T-helper 2 cell treated with Interferon-gamma antibody and Interleukin-4, amounts not matched to agents 100 ng/mL and 5 ng/mL, for 36 hours (primary cell): ENCODE data around the gene KRT222. TPM values are rescaled to one million over a fixed set of nuclear protein-coding genes. Genes with fewer than 3 reads are reported as not detected.

Source experiments
- intact Hi-C: fragments of 100-400 bp; cut with micrococcal nuclease; formaldehyde crosslinking; loops from one replicate; pipeline ENCODE4 v1.15.1; 2023
- total RNA-seq: library from RNA; stranded (reverse); gene quantifications from 2 replicates; pipeline ENCODE4 v1.2.3, GENCODE V29; 2022

KRT222 gene
- total RNA-seq, 1 donor from 2014 or later = not detected

DNA sequence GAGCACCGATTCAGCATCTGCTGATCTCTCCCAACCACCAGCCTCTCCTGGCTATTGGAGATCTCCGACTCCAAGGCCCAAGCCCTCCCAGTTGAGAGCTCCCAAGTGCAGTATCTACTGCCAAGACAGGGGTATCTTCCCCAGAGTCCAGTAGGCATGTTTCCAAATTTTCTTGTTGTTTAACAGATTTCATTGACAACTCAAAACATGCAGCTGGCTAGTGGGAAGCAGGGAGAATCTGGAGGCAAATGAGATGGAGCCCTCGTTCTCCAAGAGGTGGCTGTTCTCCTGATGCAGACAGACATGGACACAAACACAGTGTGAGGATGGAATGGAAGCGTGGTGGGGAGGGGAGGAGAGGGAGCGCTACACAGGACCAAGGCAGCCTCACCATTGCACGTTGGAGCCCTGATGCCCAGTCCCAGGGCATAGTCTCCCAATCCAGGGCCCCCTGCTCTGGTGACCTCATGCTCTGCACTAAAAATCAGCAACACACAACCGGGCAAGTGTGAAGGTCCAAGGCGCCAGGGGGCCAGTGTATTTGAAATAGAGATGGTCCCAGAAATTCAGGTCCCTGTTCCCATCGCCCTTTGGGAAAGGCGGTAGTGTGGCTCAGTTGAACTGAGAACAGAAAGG, 49.0 kb downstream of the KRT222 start:
- intact Hi-C loops = loop anchor here (2.0 kb wide), 1 partner anchor 53 kb away; no protein-coding TSS in a partner anchor

DNA sequence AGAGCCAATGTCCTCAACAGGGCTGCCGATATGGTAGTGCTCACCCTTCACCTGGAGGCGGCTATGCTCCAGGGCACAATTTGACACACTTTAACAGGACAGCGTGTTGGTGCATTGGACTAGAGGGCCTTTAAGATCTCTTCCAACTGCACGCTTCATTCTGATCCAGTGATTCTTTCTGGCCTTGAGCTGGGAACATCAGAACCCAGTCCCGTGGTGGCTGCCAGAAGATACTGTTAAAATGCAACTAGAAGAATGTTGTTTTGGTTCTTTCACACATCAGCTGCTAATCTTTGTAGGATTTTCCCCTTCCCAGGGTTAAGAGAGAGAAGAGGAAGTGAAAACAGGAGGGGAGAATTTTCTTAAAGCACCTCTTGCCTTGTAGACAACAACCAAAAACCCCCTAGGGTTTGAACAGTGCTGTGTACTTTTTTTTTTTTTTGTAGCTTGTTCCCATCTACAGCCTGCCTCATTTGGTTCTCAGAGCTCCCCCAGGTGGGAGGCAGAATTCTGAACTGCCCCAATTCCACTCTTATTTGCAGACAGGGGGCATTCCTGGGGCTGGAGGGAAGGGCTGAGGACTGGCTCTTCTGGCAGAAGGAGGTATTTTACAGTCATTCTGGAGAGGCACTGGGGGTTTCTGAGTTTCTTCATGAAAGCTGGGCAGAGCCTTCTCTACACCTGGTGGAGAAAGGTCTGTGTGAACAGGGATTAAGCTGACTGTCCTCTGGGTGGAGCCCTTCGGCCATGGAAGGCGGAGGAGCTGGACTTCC, 49.7 kb downstream of the KRT222 start:
- intact Hi-C loops = loop anchor here (2.0 kb wide), 1 partner anchor 52 kb away; no protein-coding TSS in a partner anchor

DNA sequence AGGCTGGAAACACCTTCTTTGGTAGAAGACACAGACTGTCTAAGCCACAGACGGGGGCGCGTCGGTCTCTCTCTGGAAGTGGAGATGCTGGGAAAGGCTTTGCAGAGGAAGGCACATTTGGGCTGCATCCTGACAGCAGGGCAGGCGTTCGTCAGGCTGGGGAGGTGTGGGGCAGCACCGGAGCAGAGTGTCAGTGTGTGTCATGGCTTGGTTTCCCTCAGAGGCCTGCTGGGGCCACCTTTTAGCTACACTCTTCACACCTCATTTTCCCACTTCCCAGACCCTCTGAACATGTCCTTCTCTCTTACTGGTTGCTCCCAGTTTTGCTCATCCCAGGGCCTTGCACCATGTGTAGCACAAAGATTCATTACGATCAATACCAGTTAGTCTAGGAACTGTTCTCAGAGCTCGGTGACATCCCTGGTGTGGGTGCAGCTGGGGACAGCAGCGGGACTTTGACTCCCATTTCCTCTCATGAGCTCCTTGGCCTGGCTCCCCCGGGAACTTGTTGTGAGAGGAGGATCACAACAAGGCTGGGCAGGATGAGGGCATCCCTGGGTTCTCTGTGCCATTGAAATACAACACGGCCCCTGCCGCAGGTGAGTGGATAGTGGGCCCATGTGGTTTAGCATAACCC, 50.4 kb downstream of the KRT222 start:
- intact Hi-C loops = loop anchor here (2.0 kb wide), 1 partner anchor 52 kb away; no protein-coding TSS in a partner anchor

DNA sequence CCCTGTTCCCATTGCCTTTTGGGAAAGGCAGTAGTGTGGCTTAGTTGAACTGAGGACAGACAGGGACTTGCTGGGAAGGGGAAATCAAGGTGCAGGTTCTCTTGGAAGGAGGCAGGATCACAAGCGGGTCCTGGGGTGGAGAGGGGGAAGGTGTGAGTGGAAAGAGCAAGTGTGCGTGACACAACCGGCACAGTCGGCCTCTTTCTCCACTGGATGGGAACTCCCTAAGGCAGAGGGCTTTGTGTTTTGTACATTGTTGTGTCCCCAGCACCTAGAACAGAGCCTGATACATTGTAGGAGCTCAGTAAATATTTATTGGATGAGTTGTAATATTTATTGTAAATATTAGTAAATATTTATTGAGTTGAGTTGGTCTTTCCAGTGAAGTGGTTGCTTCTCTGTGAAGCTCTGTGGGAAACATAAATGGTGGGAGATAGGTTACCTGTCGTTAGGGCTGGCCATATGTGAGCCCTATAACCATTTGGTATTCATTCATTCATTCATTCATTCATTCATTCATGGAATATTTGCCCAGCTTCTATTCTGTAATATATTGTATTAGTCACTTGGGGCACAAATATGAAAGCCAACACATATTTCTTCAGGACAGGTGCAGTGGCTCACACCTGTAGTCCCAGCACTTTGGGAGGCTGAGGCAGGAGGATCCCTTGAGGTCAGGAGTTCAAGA, 51.4 kb downstream of the KRT222 start:
- intact Hi-C loops = loop anchor here (2.0 kb wide), 1 partner anchor 51 kb away; no protein-coding TSS in a partner anchor

DNA sequence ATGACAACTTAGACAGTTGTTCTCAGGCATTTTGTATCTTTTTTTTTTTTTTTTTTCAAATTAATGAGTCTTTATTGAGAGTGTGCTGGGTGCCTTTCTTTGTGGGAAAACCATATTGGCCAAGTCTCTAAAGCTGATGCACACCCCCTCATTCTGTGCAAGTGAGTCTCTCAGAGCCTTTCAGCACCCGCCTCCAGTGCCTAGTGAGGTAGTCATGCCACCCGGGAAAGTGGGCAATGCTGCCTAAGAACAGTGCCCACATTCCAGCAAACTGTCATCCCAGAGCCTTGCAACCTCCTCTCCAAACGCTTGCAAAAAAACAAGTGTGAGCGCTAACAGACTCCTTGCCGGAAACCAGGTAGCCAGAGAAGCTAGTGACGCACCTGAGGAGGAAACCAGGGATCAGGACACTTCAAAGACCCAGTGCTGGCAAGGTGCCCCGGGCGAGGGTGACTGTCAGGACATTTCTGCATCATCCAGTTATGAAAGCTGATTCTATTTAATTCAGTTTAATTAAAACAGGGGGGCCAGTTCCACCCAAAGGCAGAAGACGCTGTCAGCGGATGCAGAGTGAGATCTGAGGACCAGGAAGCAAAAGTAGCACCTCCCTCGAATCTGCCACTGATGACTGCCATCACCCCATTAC, 52.3 kb downstream of the KRT222 start:
- intact Hi-C loops = no loop called here

DNA sequence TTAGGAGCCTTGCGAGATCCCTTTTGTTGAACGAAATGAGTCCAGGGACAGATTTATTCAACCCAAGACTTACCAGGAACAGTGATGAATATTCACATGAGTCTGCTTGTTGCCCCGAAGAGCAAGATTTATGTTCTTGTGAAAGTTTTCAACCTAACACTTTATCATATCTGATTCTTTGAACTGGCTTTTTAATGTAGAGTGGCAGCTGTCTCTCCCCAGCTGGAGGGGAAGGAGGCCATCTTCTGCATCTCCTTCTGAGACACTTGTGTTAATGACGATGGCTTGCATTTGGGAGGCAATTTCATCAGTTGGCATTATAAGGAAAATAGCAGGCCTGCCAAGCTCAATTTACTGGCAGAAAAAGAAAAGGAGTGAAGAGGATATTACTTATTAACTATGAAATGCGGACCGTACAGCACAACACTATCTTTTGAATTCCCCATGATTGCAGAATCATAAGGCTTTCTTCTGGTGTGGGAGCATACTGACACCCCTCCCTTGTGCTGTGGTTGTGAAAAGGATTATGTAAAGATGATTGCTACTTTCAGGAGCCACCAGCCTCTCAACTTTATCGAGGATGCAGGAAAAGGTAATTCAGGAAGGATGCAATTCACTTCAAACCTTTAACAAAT, 53.0 kb downstream of the KRT222 start:
- intact Hi-C loops = no loop called here

DNA sequence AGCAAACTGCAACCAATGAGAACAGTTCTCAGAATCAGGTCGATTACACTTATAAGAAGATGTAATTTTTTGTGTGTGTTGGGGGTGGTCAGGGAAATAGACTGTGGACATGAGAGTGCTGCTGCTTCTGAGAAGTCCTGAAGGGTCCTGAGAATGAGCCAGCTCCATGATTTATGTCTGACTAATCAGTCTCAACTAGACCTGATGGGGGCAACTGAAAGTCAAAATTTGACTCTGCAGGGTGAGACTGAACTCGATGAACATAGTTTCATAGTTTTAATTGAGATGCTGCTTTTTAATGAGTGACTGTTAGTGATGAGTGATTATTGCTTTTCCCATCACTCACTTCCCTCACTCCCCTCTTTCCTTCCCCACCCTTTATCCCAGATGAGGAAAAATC, 54.6 kb downstream of the KRT222 start:
- intact Hi-C loops = no loop called here

DNA sequence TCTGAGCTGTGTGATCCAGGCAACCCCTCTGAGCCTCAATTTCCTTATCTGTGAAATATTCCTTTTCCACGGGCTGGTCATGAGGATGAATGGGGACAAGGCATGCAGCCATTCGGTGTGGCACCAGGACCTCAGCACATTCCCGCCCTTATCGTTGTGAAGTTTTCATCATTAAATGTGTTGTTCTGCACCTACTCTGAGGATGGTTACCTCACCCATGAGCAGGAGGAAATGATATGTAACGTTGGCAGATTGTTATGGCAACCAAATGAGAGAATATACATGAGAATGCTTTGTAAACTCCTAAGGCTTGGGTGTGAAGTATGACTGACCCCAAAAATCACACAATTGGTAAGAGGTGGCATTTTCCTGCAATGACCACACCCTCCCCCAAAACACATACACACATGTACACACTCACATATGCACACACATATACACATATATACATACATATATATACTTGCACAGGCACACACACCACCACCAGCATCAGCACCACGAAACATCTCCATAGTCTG, 56.9 kb downstream of the KRT222 start:
- intact Hi-C loops = no loop called here

DNA sequence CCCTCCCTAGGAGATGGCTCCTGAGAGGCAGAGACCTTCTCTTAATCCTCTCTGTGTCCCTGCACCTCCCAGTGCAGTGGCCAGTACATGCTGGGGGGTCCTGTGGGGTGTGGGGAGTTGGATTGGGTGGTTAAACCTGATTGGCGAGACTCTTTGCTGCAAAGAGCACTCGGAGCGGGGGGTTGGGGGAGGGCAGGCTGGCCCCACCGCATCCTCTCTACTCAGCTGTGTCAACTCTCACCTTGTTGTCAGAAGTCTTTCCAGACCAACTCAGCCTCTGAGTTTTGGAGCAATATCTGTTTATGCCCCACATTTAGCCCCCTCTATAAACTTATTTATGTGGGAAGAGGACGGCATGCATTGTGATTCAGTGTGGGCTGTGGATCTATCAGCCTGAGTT, 57.3 kb downstream of the KRT222 start:
- intact Hi-C loops = no loop called here

DNA sequence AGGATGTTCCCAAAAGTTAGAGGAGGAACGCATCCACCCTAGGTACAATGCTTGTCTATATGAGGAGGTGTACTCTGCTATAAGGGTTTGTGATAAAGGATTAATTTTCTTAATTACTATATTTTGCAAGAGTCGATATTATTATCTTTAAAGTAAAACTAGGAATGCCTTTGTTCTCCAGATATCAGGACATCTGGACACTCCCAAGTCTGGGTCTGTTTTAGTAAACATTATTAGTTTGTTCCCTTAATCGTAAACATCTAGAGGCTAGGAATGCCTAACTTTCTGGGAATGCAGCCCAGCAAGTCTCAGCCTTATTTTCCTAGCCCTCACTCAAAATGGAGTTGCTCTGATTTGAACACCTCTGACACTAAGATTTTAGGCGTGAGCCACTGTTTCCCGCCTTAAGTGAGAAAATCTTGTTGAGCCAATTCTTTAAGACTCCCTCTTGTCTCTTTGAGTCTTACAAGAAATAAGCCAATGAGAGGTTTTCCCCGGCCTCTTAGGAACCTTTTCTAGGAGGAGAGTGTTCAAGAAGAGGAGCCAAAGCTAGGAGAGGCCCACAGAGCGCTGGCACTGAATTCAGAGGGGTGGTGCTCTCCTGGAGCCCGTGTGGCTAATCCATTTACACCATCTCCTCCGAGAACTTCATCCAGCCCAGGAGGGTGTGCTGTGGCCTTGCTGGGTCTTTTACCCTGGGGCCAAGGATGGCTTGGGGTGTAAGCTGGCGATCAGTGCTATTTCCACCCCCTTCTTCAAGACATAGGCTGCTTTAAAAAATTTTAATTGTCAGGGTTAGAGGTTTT, 58.2 kb downstream of the KRT222 start:
- intact Hi-C loops = no loop called here

DNA sequence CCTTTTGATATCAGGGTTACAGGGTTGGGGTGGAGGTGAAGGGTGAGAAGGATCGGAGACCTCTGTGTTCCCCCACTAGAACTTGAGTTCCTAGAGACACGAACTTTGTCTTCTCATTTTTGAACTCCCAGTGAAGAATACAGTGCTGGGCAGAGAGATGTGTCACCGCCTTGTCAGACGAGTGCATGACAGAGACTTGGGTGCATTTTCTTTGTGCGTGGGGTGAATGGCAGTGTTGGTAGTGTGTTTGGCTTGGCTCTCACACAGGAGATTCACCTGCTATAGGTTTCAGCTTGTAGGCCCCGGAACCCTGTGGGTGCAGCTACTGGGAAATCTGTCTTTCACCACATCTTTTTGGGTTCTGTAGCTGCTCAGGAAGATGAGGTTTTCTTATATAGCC, 59.7 kb downstream of the KRT222 start:
- intact Hi-C loops = no loop called here

Other genes starting within 250 kb of the KRT222 start
- 411 and 423 TPM in 2 replicates for gene TOP2A, start 247.3 kb downstream of the KRT222 start, total RNA-seq
- 191 TPM in 2 replicates for gene IGFBP4, start 221.7 kb downstream of the KRT222 start, total RNA-seq
- 11.3 and 14.0 TPM in 2 replicates for gene TNS4, start 163.6 kb downstream of the KRT222 start, total RNA-seq
- 111 and 113 TPM in 2 replicates for gene CCR7, start 99.7 kb downstream of the KRT222 start, total RNA-seq
- 110 and 111 TPM in 2 replicates for gene SMARCE1, start 17.4 kb downstream of the KRT222 start, total RNA-seq
- gene KRT24, start 38.6 kb upstream of the KRT222 start, total RNA-seq = not detected in 2 replicates
- gene KRT25, start 90.2 kb upstream of the KRT222 start, total RNA-seq = not detected in 2 replicates
- gene KRT26, start 107.0 kb upstream of the KRT222 start, total RNA-seq = not detected in 2 replicates
- gene KRT27, start 117.4 kb upstream of the KRT222 start, total RNA-seq = not detected in 2 replicates
- gene KRT28, start 134.8 kb upstream of the KRT222 start, total RNA-seq = not detected in 2 replicates
- gene KRT10, start 157.4 kb upstream of the KRT222 start, total RNA-seq = 29.9 and 32.8 TPM in 2 replicates
- not detected in 2 replicates for gene KRT12, start 202.0 kb upstream of the KRT222 start, total RNA-seq
- not detected in 2 replicates for gene KRT20, start 220.1 kb upstream of the KRT222 start, total RNA-seq